ENCODE measurements around the gene GSK3A. TPM values are rescaled to one million over a fixed set of nuclear protein-coding genes. Genes with fewer than 3 reads are reported as not detected.
A peak's percentile ranks its signal among the peaks of the same experiment; 100 is the strongest.

Gene GSK3A
- total and polyA plus RNA-seq, 2 donors (not counting 1 experiment from before 2014, with no cell fraction given): 38.5 to 42.0 TPM

GRCh38 chr19:42282819-42283187, 40.4 kb upstream of the GSK3A start:
- Histone ChIP-seq H3K79me2 (ENCODE audit: control insufficient read depth, insufficient read depth, low read length) (peaks cover 36% of the 10 kb centered on the region), H3K4me1 (ENCODE audit: control insufficient read depth in 2 of 2, insufficient read depth in 2 of 2, low read length in 2 of 2) (peaks cover 53 to 71% of the 10 kb centered on the region in 2 donors), H3K4me3 (ENCODE audit: control extremely low read depth in 1 of 5, extremely low read depth in 1 of 5, insufficient read depth in 1 of 5, low read depth in 2 of 5, low read length in 4 of 5) (peak overlapping the region in 4 of 5 experiments; percentile 41 to 65 (median 54)), H4K20me1 (ENCODE audit: control insufficient read depth, insufficient read depth, low read length, poor library complexity, severe bottlenecking) (peaks cover 28% of the 10 kb centered on the region), H3K27ac (ENCODE audit: low read length in 2 of 2) (peak overlapping the region; percentile 91 to 96), H3K9ac (ENCODE audit: low read length) (peak overlapping the region; percentile 67), H3K9me3 (ENCODE audit: control extremely low read depth in 1 of 3, control insufficient read depth in 2 of 3, insufficient read depth in 1 of 3, low read length in 2 of 3) (no peaks in the 10 kb centered on the region), H3K4me2 (replicated peaks; ENCODE audit: low read depth, low read length, poor library complexity, severe bottlenecking) (peak overlapping the region; percentile 96), H3K36me3 (replicated peaks in 1 of 2; ENCODE audit: control extremely low read depth in 1 of 2, control insufficient read depth in 1 of 2, extremely low read depth in 1 of 2, insufficient read depth in 2 of 2, low read length in 1 of 2) (peaks cover 0 to 11% of the 10 kb centered on the region in 2 experiments), H2AFZ (ENCODE audit: insufficient read depth, low read depth, low read length, poor library complexity, severe bottlenecking) (no peak overlapping the region), H3K27me3 (replicated peaks in 1 of 4; ENCODE audit: control extremely low read depth in 1 of 4, control insufficient read depth in 3 of 4, insufficient read depth in 4 of 4, low read length in 3 of 4) (no peaks in the 10 kb centered on the region)
- intact Hi-C loops (cut with micrococcal nuclease): loop anchor here (1.0 to 5.0 kb wide), 7 partner anchors 15 to 154 kb away; partner anchors contain the start of genes PAFAH1B3, PRR19 and ZNF526
- Mint-ChIP-seq H3K9me3 (ENCODE audit: insufficient read depth) (no peaks in the 10 kb centered on the region), H3K27ac (no peak overlapping the region), H3K4me1 (peaks cover 40% of the 10 kb centered on the region), H3K27me3 (no peaks in the 10 kb centered on the region), H3K4me3 (no peak overlapping the region)
- ChIA-PET POLR2A (interaction anchor here (0.5 to 5.5 kb wide), 9 partner anchors 10 to 186 kb away, joined by 3 to 23 read pairs (median 7); partner anchors contain the start of genes ERF, GSK3A and PAFAH1B3), CTCF (interaction anchor here (1.2 to 1.4 kb wide), 4 partner anchors 11 to 19 kb away, joined by 3 to 4 read pairs (median 4); partner anchors contain the start of genes PAFAH1B3 and PRR19)
- no peak for TF ChIP-seq EZH2 (IDR thresholded peaks at IDR 0.05; ENCODE audit: borderline replicate concordance, insufficient read depth, low read depth, low read length, poor library complexity, severe bottlenecking)
- TF ChIP-seq CTCF (IDR thresholded peaks at IDR 0.05): no peak
- 27% methylated on average over 3 of the region's 4 CpGs for WGBS (ENCODE audit: insufficient coverage)
- ATAC-seq (ENCODE audit: low read depth) (no peak), DNase-seq (no peak)
